HL-60 (cell line): Measurements from ENCODE around the gene CATSPERB.

Experiments
- CTCF ChIP-seq: IDR thresholded peaks from one replicate; pipeline ENCODE4 v1.5.1; 2011; ENCODE audit warnings: low read length, control low read depth, inconsistent platforms; ENCODE audit not compliant: insufficient read depth
- GABPA ChIP-seq: IDR thresholded peaks from 2 replicates; pipeline ENCODE4 v1.6.1; 2012; ENCODE audit warnings: low read depth
- POLR2AphosphoS5 ChIP-seq: IDR thresholded peaks from 2 replicates; pipeline ENCODE4 v1.6.1; 2012; ENCODE audit warnings: low read depth
- REST ChIP-seq: IDR thresholded peaks from 2 replicates; pipeline ENCODE4 v1.6.1; 2012; ENCODE audit warnings: low read depth; ENCODE audit not compliant: insufficient replicate concordance
- SPI1 ChIP-seq: IDR thresholded peaks from 2 replicates; pipeline ENCODE4 v1.6.1; 2012; ENCODE audit warnings: low read depth, mild to moderate bottlenecking, borderline replicate concordance

GRCh38 chr14:91555531-91555930, 176.4 kb downstream of the CATSPERB start:
- TF ChIP-seq SPI1: no peak
- no peak for TF ChIP-seq CTCF
- no peak for TF ChIP-seq REST
- no peak for TF ChIP-seq POLR2AphosphoS5
- no peak for TF ChIP-seq GABPA
